ENCODE data around the gene DPEP1.

DPEP1 gene

GRCh38 chr16:89599451-89599858 lies 14.0 kb upstream of the DPEP1 start:
- FAIRE-seq, result no peak

- no peak for FAIRE-seq
Measured at GRCh38 chr16:89599902-89600301, 13.5 kb upstream of the DPEP1 start.

GRCh38 chr16:89600427-89600826 lies 13.0 kb upstream of the DPEP1 start:
- FAIRE-seq, result no peak

- FAIRE-seq, result no peak
Measured at GRCh38 chr16:89600956-89601355, 12.5 kb upstream of the DPEP1 start.

GRCh38 chr16:89601906-89602272 lies 11.6 kb upstream of the DPEP1 start:
- FAIRE-seq, result no peak

- no peak for FAIRE-seq
Measured at GRCh38 chr16:89602273-89602951, 11.0 kb upstream of the DPEP1 start.

- no peak for FAIRE-seq
Measured at GRCh38 chr16:89602952-89603590, 10.4 kb upstream of the DPEP1 start.

GRCh38 chr16:89604764-89605163 lies 8.7 kb upstream of the DPEP1 start:
- no peak for FAIRE-seq

- FAIRE-seq, result no peak
Measured at GRCh38 chr16:89605186-89605970, 8.1 kb upstream of the DPEP1 start.

- no peak for FAIRE-seq
Measured at GRCh38 chr16:89606006-89606405, 7.4 kb upstream of the DPEP1 start.

- FAIRE-seq, result no peak
Measured at GRCh38 chr16:89607453-89607852, 6.0 kb upstream of the DPEP1 start.

GRCh38 chr16:89607937-89608740 lies 5.3 kb upstream of the DPEP1 start:
- no peak for FAIRE-seq

- no peak for FAIRE-seq
Measured at GRCh38 chr16:89610108-89610453, 3.4 kb upstream of the DPEP1 start.

GRCh38 chr16:89612415-89613166 lies 851 bp upstream of the DPEP1 start:
- no peak for FAIRE-seq

GRCh38 chr16:89613954-89614459 lies 565 bp downstream of the DPEP1 start:
- no peak for FAIRE-seq

GRCh38 chr16:89615176-89615575 lies 1.7 kb downstream of the DPEP1 start:
- no peak for FAIRE-seq

GRCh38 chr16:89615596-89616090 lies 2.2 kb downstream of the DPEP1 start:
- FAIRE-seq, result no peak

GRCh38 chr16:89616623-89617022 lies 3.2 kb downstream of the DPEP1 start:
- FAIRE-seq, result no peak

GRCh38 chr16:89617036-89617435 lies 3.6 kb downstream of the DPEP1 start:
- FAIRE-seq, result no peak

GRCh38 chr16:89618109-89618998 lies 4.9 kb downstream of the DPEP1 start:
- no peak for FAIRE-seq

GRCh38 chr16:89619840-89620239 lies 6.4 kb downstream of the DPEP1 start:
- no peak for FAIRE-seq

Data from endometrium (tissue), 2 donors.